BJ (cell line): ENCODE data around the gene LARP4. TPM values are rescaled to one million over a fixed set of nuclear protein-coding genes. Genes with fewer than 3 reads are reported as not detected.

Experiments used
- CTCF ChIA-PET: fragments of 350-600 bp; formaldehyde crosslinking; extraction: SDS; loops from one replicate; lab custom pipeline; 2021; ENCODE audit warnings: antibody characterized with exemption, inconsistent platforms; lab: Yijun Ruan, JAX
- POLR2A ChIA-PET: fragments of 300-600 bp; sonication (Branson Sonifier 250); formaldehyde crosslinking; extraction: SDS; loops from one replicate; lab custom pipeline; 2021; ENCODE audit warnings: antibody characterized with exemption; lab: Charles Lee
- DNase-seq: peaks from one replicate; pipeline ENCODE4 v3.0.0-alpha.2; 2011; ENCODE audit warnings: low read depth
- H3K27me3 ChIP-seq: 2 replicates; pipeline ENCODE4 v1.6.0; 2011; ENCODE audit warnings: low read length; ENCODE audit not compliant: control insufficient read depth, insufficient read depth
- H3K36me3 ChIP-seq: 2 replicates; pipeline ENCODE4 v1.5.1; 2011; ENCODE audit warnings: low read length; ENCODE audit not compliant: control insufficient read depth, insufficient read depth
- H3K4me3 ChIP-seq: 2 replicates; pipeline ENCODE4 v1.5.1; 2011; ENCODE audit warnings: low read depth, mild to moderate bottlenecking, control low read depth, low read length
- CTCF ChIP-seq: IDR thresholded peaks from 2 replicates; pipeline ENCODE4 v1.5.1; 2011; ENCODE audit warnings: low read depth, mild to moderate bottlenecking, control low read depth, inconsistent platforms, low read length, moderate library complexity; ENCODE audit not compliant: insufficient read depth
- polyA plus RNA-seq: library from polyadenylated mRNA; depleted of rRNA; stranded (reverse); fragments of >200 nt; gene quantifications from 2 replicates; pipeline ENCODE4 v1.2.3, GENCODE V29; 2011

Gene LARP4
- polyA plus RNA-seq, 1 experiment = 10.1 TPM

- Histone ChIP-seq H3K27me3 (no peaks in the 10 kb centered on the region), H3K36me3 (no peaks in the 10 kb centered on the region), H3K4me3 (no peak overlapping the region)
- ChIA-PET POLR2A (no interaction called here), CTCF (interaction anchor here (1.3 kb wide), 1 partner anchor 14 kb away, joined by 3 read pairs; no protein-coding TSS in a partner anchor)
- no peak for TF ChIP-seq CTCF
- DNase-seq = no peak
These were observed 123.1 kb downstream of the LARP4 start for GRCh38 chr12:50523772-50524171.

- Histone ChIP-seq H3K36me3 (no peaks in the 10 kb centered on the region), H3K4me3 (no peak overlapping the region), H3K27me3 (no peaks in the 10 kb centered on the region)
- CTCF ChIA-PET = interaction anchor here (1.3 to 2.2 kb wide), 2 partner anchors 15 to 20 kb away, joined by 3 to 6 read pairs; partner anchors contain the start of gene DIP2B
- POLR2A ChIA-PET = no interaction called here
- TF ChIP-seq CTCF = no peak
- DNase-seq = no peak
These were observed 123.9 kb downstream of the LARP4 start for GRCh38 chr12:50524621-50525020.

GRCh38 chr12:50525422-50525821 is 124.7 kb downstream of the LARP4 start:
- ChIA-PET CTCF (interaction anchor here (2.2 kb wide), 1 partner anchor 21 kb away, joined by 6 read pairs; the partner anchor contains the start of gene DIP2B), POLR2A (no interaction called here)
- no peaks in the 10 kb centered on the region for H3K27me3 ChIP-seq
- H3K36me3 ChIP-seq = no peaks in the 10 kb centered on the region
- DNase-seq = no peak
- TF ChIP-seq CTCF = no peak
- H3K4me3 ChIP-seq = no peak overlapping the region

- CTCF ChIA-PET = no interaction called here
- POLR2A ChIA-PET = no interaction called here
- no peak for DNase-seq
- no peaks in the 10 kb centered on the region for H3K36me3 ChIP-seq
- no peaks in the 10 kb centered on the region for H3K27me3 ChIP-seq
- no peak for TF ChIP-seq CTCF
- H3K4me3 ChIP-seq = no peak overlapping the region
These were observed 126.7 kb downstream of the LARP4 start for GRCh38 chr12:50527359-50527726.

- Histone ChIP-seq H3K4me3 (no peak overlapping the region), H3K27me3 (no peaks in the 10 kb centered on the region), H3K36me3 (no peaks in the 10 kb centered on the region)
- TF ChIP-seq CTCF = no peak
- ChIA-PET CTCF (interaction anchor here (0.6 kb wide), 1 partner anchor 56 kb away, joined by 3 read pairs; no protein-coding TSS in a partner anchor), POLR2A (interaction anchor here (0.6 kb wide), 2 partner anchors 12 to 555 kb away, joined by 4 to 11 read pairs; partner anchors contain the start of gene CSRNP2)
- no peak for DNase-seq
These were observed 128.1 kb downstream of the LARP4 start for GRCh38 chr12:50528800-50529199.
